DMS153 (cell line): ENCODE data around the gene NANOS3.

Source experiments
- DNase-seq: peaks from one replicate; lab custom pipeline; 2025; lab: John Stamatoyannopoulos, UW

NANOS3 gene

DNA sequence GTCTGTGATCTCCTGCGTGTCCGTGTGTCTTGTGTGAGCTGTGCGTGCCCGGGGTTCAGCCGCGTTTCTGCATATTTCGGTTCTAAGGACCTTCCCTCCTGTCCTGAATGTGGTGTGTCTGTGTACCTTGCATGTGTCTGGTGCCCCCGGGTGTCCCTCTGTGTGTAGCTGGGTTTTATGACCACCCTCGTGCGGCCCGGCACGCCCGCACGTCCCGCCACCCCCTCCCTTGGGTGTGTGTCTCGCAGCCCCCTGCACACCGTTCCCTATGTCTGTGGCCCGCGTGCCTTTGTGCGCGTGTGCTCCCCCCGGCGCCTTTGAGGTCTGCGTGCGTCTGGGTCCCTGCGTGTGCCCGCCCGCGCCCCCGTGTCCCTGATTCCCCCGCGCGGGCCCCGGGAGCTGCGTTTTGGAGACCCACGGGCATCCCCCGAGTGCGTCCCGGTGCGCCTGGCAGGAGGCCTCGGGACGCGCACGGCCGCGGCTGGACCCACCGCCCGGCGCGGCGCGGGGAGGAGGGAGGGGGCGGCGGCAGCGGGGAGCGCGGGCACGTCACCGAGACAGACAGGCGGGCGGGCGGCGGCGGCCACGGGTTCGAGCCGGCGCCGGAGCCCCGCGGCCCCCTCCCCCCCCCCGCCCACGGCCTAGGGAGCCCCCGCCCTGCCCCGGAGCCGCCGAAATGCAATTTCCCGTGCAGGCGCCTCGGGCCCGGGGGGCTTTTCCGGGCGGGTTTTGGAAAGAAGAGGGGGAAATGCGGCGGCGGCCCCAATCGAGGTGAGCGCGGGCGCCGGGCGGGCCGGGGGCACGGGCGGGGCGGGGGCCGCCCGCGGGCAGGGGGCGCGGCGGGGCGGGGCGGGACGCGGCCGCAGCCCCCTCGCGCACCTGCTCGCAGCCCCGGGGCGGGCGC lies 12.0 kb upstream of the NANOS3 start:
- DNase-seq: no peak

GRCh38 chr19:13865571-13866462 lies 11.1 kb upstream of the NANOS3 start:
- DNase-seq: no peak

GRCh38 chr19:13866463-13867046 lies 10.4 kb upstream of the NANOS3 start:
- no peak for DNase-seq

- DNase-seq: no peak
Measured at GRCh38 chr19:13868663-13869062, 8.3 kb upstream of the NANOS3 start.

DNA sequence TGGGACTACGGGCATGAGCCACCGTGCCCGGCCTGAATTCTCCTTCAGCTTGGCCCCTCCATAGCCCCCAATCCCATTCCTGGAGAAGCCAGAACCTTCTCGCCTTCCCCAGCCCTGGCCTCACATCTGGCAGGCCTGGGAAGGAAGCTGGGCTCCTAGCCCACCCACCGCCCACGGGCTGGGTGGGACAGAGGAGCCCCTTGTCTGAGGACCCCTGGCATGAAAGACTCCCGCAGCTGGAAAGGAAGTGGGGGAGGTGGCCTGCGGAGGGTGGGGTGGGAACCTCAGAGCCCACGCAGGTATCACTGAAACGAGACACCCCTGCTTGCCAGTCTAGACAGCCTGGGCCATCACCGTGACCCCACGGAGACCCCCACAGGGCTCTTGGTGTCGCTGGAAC lies 7.7 kb upstream of the NANOS3 start:
- DNase-seq: no peak

DNA sequence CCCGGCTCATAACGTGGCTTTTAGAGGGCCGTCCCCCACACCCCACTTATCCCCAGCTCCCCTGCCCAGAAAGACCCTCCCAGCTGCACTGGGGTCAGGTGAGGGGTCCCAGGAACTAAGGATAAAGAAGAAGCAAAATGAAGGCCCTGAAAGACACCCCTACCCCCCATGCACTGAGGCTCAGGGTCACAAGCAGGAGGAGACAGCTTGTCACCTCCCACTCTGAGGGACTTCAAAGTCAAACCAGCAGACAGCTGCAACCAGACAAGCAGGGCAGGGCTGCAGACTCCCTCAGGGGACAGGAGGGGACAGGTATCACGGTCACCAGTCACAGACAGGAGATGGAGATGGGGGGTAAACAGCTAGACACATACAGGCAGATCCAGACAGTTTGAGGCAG lies 6.1 kb upstream of the NANOS3 start:
- DNase-seq: no peak

DNA sequence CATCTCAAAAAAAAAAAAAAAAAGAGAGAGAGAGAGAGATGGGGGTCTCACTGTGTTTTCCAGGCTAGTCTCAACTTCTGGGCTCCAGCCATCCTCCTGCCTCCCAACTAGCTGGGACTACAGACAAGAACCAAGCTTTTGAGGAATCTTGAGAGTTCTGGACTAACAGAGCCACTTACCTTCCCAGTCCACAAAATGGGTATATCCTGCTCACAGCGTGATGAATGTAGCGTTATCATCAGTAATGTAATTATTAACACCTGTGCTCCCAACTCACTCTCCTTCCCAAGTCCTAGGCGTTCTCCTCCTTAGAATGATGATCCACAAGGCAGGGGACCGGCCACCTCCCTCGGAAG lies 4.6 kb upstream of the NANOS3 start:
- no peak for DNase-seq

- no peak for DNase-seq
Measured at GRCh38 chr19:13872695-13873389, 4.1 kb upstream of the NANOS3 start.

GRCh38 chr19:13873834-13874515 lies 3.0 kb upstream of the NANOS3 start:
- DNase-seq: no peak

- no peak for DNase-seq
Measured at GRCh38 chr19:13875824-13876223, 1.1 kb upstream of the NANOS3 start.

GRCh38 chr19:13877303-13877702 lies 369 bp downstream of the NANOS3 start:
- no peak for DNase-seq

GRCh38 chr19:13880059-13881043 lies 3.4 kb downstream of the NANOS3 start:
- peak; percentile 87 for DNase-seq

GRCh38 chr19:13881251-13881691 lies 4.3 kb downstream of the NANOS3 start:
- no peak for DNase-seq

- no peak for DNase-seq
Measured at GRCh38 chr19:13881692-13882418, 4.9 kb downstream of the NANOS3 start.

- DNase-seq: no peak
Measured at GRCh38 chr19:13882419-13882795, 5.5 kb downstream of the NANOS3 start.

- DNase-seq: no peak
Measured at GRCh38 chr19:13882836-13883235, 5.9 kb downstream of the NANOS3 start.

GRCh38 chr19:13883516-13884064 lies 6.7 kb downstream of the NANOS3 start:
- no peak for DNase-seq

DNA sequence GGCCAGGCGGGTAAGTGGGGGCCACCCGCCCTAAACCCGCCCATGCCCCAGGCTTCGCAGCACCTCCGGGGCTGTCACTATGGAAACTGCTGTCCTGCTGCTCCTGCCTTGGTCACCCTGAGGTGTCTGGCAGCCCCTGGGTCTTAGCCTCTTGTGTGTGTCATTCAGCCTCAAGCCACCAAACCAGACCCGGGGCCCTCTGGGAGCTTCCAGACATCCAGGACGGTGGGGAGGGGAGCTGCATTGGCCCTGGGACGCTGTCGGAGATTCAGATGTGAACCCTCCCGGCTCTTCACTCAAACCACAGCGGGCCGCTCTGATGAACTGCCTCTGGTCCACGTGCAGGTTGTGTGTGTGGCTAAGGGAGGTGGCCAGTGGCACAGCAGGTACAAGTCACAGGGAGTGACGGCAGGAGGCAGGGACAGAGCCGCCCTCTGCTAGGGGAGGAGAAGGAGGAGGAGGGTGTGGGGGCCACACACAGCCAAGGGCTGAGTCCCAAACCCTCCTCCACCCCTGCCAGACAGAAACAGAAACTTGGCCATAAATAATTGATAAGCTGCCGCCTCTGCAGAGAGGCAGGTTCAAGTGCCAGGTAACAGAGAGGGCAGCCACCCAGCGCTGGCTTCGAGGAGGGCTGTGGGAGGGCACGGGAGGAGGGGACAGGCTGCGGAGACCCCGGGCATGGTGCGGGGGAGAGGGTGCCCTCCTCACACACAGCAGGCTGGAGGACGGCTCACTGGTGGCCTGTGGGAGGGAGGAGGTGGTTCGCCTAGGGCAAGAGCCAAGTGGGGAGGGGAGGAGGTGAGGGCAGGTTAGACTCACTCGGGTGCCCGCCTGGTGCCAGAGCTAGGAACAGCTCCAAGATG lies 8.0 kb downstream of the NANOS3 start:
- DNase-seq: peak; percentile 54
